SH-SY5Y (cell line): ENCODE results near the gene ZNF74.

Experiments used
- GATA2 ChIP-seq: IDR thresholded peaks from 2 replicates; pipeline ENCODE4 v1.6.1; 2011; ENCODE audit warnings: mild to moderate bottlenecking, low read depth, low read length
- GATA3 ChIP-seq: IDR thresholded peaks from 2 replicates; pipeline ENCODE4 v1.6.1; 2011; ENCODE audit warnings: low read depth, mild to moderate bottlenecking, low read length, moderate library complexity

ZNF74 gene

DNA sequence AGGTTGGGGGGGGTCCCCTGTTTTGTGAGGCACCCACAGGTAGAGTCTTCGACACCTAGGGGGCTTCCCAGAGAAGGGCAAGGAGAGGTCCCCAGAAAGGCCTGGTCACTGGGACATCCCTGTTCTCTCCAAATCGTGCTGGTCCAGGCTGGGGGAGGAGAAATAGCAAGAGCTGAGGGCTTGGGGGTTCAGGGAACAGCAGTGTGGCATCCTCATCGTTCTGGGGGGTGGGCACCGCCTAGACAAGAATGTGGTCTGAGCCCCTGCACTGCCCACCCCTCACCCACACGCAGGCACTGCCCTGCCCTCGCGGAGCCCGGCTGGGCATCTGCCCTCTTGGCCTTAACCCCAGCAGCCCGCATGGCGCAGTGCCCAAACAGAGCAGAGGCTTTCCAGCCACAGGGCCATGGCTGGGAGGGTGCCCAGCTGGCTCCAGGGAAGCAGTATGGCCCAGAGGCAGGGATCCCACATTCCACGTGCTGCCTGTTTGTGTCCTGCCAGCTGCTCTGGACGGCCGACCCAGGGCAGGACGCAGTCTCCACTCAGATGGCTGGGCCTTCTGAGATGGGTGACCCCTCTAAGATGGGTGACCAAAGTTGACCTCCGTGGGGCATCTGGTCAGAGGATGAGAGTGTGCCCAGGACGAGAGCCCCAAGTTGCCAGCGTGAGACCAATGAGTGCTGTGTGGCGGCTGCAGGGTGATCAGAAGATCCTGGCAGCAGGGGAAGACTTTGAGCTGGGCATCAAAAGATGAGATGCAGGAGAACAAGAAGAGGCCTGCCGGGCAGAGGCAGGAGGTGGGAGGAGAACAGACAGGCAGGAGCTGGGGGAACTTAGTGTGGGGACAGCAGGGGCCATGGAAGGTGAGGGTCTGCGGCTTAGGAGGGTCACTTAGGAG lies 29.3 kb downstream of the ZNF74 start:
- no peak; the same call in 1 of the 2 replicates for TF ChIP-seq GATA2
- no peak for TF ChIP-seq GATA3

- TF ChIP-seq GATA3 (no peak), GATA2 (peak; percentile 64)
Observed at GRCh38 chr22:20423906-20424551, 30.1 kb downstream of the ZNF74 start.

GRCh38 chr22:20424568-20424931 lies 30.6 kb downstream of the ZNF74 start:
- TF ChIP-seq GATA2 (no peak), GATA3 (no peak)

DNA sequence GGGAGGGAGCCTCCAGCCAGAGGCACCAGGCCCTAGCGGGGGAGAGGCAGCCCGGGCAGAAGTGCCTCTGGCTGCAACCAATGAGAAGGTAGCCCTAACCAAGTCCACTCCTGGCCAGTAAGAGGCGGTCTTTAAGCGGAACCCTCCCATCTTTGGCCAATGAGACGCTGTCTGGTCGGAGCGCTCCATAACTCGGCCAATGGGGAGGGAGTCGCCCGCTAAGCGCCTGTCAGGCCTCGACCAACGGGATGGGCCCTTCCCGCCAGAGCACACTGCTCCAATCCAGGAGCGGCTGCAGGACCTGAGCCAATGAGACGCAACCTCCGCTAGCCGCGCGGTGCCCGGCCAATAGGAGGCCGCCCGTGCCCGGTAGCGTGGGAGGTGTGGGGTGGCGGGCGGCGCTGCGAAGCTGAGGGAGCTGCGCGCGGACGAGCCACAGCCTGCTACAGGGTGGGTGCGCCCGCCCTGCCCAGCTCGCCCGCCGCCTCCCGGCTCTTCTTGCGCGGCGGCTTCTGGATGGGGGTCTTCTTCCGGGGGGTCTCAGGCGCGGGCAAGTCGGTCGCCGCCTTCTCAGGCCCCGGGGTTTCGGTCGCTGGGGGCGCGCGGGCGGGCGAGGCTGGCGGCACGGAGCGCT lies 31.1 kb downstream of the ZNF74 start:
- TF ChIP-seq GATA2: no peak

DNA sequence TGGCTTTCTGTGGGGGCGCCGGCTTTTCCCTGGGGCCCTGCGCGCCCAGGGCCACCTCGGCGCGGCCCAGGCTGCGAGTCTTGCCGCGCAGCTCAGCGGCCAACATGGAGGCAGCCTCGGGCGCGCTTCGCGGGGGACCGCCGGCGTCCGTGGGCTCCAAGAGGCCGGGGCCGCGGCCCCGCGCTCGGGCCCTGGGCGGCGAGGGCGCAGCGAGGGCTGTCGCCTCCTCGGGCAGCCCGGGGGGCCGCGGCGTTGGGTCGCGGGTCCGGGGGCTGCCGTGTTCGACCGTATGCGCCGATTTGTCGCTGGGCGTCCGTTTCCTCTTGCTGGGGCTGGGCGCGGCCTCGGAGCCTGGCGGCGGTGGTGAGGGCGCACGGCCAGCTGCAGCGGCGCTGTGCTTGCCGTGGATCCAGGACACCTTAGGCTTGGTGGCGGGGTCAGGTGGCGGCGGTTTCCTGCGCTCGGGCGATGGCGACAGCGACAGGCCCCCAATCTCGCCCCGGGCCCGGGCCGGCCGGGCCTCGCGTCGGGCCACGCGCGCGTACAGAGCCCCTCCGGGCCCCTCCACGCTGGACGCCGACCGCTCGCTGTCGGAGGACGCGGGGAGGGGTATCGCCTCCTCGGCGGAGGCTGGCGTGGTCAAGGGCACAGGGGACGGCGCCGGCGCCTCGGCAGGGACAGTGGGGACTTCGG lies 31.8 kb downstream of the ZNF74 start:
- TF ChIP-seq GATA3 (no peak), GATA2 (no peak)

DNA sequence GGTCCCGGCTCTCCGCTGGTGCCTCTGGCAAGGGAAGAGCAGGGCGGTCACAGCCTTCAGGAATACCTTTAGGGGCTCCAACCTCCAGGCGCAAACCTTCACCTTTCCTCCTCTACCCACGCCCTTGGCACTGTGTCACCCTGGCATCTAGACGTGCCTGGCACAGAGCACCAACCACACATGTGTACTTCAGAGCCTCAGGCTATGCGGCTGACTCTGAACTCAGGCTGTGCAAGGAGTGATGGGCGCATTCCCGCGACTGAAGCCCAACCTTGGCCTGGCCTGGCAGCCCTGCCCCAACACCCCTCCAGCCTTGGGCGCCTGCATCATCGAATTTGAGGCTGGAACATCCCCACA lies 32.3 kb downstream of the ZNF74 start:
- no peak for TF ChIP-seq GATA3
- TF ChIP-seq GATA2: no peak

DNA sequence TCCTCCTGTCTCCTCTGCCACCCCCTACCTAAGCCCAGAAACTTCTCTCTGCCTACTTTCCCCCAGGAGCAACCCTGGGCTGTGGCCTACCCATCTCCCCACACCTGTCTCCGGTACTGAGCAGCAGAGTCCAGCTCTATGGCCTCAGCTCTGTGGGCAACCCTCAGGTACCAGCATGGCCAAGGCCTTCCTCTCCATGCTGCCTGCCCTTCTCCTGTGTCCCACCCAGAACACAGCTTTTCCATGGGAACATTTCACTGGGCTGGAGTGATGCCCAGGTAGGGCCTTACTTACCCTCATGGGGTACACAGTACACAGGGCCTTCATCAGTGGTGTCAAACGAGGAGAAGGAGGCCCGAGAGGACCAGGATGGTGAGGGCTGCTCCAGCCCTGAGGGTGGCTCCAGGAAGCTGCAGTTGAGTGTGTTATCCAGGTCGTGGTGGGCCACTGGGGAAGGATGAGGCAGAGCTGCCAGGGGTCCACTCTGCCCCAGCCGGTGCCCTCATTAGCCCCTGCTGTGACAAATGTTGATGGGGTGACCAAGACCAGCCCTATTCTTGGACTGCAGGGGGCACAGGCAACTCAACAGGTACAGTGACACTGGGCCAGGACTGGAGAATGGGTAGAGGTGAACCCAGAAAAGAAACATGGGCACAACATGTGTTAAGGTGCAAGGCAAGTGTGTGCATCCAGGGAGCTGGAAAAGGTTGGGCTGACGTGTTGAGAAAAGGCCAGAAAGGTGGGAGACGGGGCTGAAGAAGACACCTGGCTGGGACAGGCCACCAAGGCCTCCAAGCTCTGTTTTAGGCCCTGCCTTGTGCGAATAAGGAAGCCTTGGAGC lies 33.4 kb downstream of the ZNF74 start:
- no peak for TF ChIP-seq GATA2
- no peak for TF ChIP-seq GATA3

DNA sequence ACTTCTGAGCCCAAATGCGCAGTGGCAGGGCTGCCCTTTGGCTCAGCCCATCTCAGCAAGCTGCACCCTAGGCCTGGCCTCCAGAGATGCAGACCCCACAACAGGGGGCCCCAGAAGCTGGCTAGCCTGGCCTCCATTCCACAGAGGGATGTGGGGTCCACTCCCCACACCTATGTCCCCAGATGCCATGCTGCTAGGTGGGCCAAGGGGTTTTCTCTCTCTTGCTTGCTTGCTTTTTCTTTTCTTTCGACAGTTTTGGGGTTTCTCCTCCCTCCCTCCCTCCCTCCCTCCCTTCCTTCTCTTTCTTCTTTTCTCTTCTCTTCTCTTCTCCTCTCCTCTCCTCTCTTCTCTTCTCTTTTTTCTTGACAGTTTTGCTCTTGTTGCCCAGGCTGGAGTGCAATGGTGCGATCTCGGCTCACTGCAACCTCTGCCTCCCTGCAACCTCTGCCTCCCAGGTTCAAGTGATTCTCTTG lies 34.0 kb downstream of the ZNF74 start:
- TF ChIP-seq GATA3: no peak
- TF ChIP-seq GATA2: no peak

DNA sequence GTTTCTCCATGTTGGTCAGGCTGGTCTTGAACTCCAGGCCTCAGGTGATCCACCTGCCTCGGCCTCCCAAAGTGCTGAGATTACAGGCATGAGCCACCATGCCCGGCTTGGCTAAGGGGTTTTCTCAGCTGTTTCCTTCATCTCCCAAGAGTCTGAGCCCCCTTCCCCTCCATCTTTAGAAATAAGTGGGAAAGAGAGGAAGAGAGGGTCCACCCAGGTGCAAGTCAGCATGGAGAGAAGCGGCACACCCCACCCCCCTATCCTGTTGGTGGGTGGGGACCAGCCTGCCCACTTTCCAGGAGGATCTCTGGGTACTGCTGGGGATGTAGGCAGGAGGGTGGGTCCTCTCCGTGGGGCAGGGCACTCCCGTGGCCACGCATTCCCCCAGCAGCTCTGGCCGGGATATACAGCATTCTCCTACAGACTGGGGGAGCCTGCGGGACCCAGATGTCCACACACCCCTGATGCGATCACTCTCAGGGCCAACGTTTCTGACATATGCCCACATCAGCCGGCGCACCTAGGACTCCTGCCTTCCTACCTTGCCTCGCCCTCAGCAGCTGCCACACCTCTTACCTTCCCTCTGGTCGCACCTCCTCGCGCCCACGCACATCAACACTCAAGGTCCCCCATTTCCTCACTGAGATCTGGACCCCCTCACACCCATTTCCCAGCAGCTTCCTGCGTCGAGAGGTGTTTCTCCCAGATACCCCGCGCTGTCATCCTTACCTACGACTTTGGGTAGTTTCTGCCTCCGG lies 34.7 kb downstream of the ZNF74 start:
- no peak for TF ChIP-seq GATA3

- TF ChIP-seq GATA2 (no peak), GATA3 (no peak)
Observed at GRCh38 chr22:20429254-20430100, 35.5 kb downstream of the ZNF74 start.

- TF ChIP-seq GATA2 (no peak), GATA3 (no peak)
Observed at GRCh38 chr22:20430101-20430719, 36.3 kb downstream of the ZNF74 start.
